Measurements from ENCODE around the gene KCNN2.

Gene KCNN2

DNA sequence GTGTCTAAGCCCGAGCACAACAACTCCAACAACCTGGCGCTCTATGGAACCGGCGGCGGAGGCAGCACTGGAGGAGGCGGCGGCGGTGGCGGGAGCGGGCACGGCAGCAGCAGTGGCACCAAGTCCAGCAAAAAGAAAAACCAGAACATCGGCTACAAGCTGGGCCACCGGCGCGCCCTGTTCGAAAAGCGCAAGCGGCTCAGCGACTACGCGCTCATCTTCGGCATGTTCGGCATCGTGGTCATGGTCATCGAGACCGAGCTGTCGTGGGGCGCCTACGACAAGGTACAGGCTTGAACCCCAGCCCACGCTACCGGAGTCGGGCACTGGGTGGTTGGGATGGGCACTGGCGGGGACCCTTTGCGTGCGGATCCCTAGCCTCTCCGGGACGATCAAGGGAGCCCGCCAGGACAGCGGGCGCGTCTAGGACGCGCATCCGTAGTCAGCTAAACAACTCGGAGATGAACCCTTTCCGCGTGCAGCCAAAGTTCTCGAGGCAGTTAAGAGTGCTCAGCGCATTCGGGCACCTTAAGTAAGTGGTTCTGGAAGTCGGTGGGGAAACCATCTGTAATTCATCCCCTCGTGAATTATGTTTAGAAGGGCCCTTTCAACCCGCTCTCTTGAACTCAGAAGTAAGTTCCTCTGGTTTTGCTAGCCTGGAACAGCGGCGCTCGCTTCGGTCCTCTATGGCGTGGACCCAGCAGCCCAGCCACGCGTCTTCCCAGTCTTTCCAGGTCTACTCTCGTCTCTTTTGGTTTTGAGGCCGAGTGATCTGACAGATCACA is 1.3 kb downstream of the KCNN2 start:
- no peak for DNase-seq

GRCh38 chr5:114363837-114364236 is 2.0 kb downstream of the KCNN2 start:
- no peak for DNase-seq

DNA sequence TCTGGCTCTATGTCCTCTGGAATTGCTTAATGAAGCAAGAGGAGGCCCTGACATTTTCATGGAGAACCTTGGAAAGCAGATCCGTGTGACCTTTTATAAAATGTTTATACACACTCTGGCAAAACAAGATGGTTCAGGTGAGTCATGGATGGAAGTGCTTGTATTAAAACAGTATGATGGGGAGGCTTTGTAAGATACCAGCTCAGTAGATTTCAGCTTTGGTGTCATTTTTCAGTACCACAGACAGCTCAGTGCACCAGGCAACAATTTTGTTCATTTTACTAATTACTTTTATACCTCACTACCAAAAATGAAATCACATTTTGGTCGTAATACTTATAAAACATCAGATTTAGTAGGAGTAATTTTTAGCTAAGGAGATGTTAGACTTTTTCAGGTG is 5.2 kb downstream of the KCNN2 start:
- DNase-seq, result no peak

DNA sequence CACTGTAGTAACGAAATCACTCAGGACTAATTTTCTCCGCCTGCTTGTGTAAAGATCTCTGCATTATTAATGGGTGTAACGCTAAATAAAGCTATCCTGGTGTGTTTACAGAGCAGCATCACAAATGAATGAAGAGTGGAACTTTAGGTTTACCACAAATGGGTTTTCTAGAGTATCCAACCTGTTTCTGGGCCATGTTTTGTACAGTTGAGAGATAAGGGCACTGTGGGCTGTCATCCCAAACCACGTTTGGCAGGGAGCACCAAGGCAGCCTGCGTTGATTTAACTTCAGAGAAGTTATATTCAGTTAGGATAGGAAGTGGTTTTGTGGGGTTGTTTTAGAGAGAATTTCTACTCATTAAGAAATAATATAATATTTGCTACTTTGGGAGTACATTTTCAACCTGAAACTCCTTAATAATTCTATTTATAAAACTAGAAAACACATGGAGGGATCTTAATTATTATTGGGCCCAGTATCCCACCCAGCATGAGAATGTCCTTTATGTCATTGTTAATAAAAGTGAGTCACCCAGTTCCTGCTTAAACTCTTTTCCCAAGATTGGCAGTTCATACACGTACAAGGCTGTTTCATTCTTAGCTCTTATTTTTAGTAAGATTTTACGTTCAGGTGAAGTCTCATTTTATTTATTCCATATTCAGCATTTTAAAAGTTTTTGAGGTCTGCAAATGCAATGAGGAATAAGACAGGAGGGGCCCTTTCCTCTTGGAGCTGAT is 8.0 kb downstream of the KCNN2 start:
- no peak for DNase-seq

GRCh38 chr5:114377050-114377844 is 15.4 kb downstream of the KCNN2 start:
- DNase-seq, result no peak

DNA sequence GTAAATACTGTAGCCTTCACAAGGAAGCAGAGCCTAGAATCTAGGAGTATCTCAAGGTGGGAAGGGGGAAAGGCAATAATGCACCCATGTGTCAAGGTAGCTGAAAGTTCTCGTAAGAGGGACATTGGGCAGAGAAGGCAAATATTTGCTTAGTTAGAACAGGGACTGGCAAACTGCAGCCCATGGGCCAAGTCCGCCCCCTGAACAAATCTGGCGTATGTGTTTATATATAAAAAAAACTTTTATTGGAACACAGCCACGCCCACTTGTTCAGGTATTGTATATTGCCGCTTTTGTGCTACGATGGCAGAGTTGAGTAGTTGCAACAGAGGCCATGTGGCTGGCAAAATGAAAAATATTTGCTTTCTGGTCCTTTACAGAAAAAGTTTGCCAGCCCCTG is 16.1 kb downstream of the KCNN2 start:
- no peak for DNase-seq

GRCh38 chr5:114380721-114381120 is 18.9 kb downstream of the KCNN2 start:
- DNase-seq, result no peak

DNA sequence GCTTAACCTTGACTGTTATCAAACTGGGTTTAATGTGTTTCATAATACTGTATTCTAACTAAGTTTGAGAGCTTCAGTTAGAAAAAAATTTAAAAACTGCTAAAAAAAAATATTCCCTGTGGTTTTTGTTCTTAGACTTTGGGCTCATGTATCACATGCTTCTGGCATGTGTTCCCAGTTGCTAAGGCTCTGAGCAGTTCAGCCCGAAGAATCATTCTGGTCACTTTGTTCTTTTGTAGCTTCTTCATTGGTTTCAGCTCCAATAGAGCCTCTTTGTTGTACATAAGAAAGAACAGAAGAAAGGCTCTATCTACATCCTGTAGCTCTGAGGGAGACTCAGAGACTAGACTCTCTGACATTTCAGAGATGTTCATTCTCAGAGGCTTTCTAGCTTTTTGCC is 25.6 kb downstream of the KCNN2 start:
- no peak for DNase-seq

- no peak for DNase-seq
Measured at GRCh38 chr5:114390431-114390830, 28.6 kb downstream of the KCNN2 start.

- no peak for DNase-seq
Measured at GRCh38 chr5:114391321-114391720, 29.5 kb downstream of the KCNN2 start.

DNA sequence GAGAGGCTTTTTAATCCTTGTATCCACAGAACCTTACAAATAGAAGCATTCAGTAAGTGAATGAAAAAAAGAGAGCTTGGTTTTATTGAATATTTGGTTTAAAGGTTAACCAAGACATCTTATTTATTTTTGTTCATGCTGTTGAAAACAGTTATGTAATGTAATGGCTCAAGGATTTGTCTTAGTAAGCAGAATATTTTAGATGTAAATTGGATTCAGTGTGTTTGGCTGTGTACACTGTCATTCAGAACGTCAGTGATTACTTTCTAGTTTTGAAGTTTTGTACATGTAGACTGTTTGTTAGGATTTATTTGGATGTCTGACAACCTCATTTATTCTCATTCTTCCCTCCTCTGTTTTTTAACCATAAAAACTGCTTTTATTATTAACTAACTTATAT is 31.3 kb downstream of the KCNN2 start:
- DNase-seq, result no peak

- no peak for DNase-seq
Measured at GRCh38 chr5:114402206-114402605, 40.3 kb downstream of the KCNN2 start.

GRCh38 chr5:114407783-114408182 is 45.9 kb downstream of the KCNN2 start:
- DNase-seq, result no peak

- DNase-seq, result no peak
Measured at GRCh38 chr5:114408847-114409246, 47.0 kb downstream of the KCNN2 start.

DNA sequence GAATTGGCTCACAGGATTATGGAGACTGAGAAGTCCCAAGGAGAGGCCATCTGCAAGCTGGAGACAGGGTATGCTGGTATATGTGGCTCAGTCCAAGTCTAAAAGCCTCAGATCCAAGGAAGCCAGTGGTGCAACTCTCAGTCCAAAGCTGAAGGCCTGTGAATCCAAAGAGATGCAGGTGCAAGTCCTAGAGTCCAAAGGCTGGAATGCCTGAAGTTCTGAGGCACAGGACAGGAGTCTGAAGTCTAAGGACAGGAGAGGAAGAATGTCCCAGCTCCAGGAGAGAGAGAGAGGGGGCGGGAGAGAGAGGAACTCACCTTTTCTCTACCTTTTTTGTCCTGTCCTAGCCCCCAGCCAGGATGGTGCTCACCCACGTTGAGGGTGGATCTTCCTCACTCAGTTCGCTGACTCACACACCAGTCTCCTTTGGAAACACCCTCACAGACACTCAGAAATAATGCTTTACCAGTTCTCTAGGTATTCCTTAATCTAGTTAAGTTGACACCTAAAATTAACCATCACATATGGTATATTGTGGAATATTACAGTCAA is 49.6 kb downstream of the KCNN2 start:
- DNase-seq, result no peak

GRCh38 chr5:114412510-114413171 is 50.8 kb downstream of the KCNN2 start:
- DNase-seq, result no peak

GRCh38 chr5:114415760-114416159 is 53.9 kb downstream of the KCNN2 start:
- DNase-seq, result no peak

- no peak for DNase-seq
Measured at GRCh38 chr5:114416254-114416653, 54.4 kb downstream of the KCNN2 start.

GRCh38 chr5:114417519-114417918 is 55.6 kb downstream of the KCNN2 start:
- DNase-seq, result no peak

GRCh38 chr5:114418176-114419066 is 56.6 kb downstream of the KCNN2 start:
- DNase-seq, result no peak

GRCh38 chr5:114419067-114419388 is 57.2 kb downstream of the KCNN2 start:
- DNase-seq, result no peak

- DNase-seq, result no peak
Measured at GRCh38 chr5:114419959-114420358, 58.1 kb downstream of the KCNN2 start.
